ENCODE results near the gene TST. TPM values are rescaled to one million over a fixed set of nuclear protein-coding genes. Genes with fewer than 3 reads are reported as not detected.

TST gene
- total and polyA plus RNA-seq, 2 of the 8 experiments (the other 6 are each of a cell fraction or from before 2014, with no cell fraction given) = 22.6 to 61.6 TPM

GRCh38 chr22:37065961-37066360 is 46.7 kb upstream of the TST start:
- peaks cover 3 to 29% (median 16%) of the 10 kb centered on the region in 4 experiments for H3K4me1 ChIP-seq (replicated peaks in 1 of 4; ENCODE audit: control insufficient read depth in 3 of 4, insufficient read depth in 4 of 4, low read length in 3 of 4)
- H3K79me2 ChIP-seq (ENCODE audit: control insufficient read depth in 1 of 2, insufficient read depth in 2 of 2, low read length in 2 of 2) = no peaks in the 10 kb centered on the region
- H3K79me1 ChIP-seq (ENCODE audit: low read depth, low read length) = no peaks in the 10 kb centered on the region
- no peak overlapping the region for H2BK15ac ChIP-seq (ENCODE audit: low read length)
- POLR2A ChIA-PET (ENCODE audit: partially characterized antibody) = interaction anchor here (0.6 to 1.6 kb wide), 3 partner anchors 11 to 53 kb away, joined by 3 to 4 read pairs (median 3); no protein-coding TSS in a partner anchor
- H3K56ac ChIP-seq (replicated peaks; ENCODE audit: insufficient read length, low read depth, low read length) = no peak overlapping the region
- no peak overlapping the region for H3K4me3 ChIP-seq (ENCODE audit: extremely low read depth in 1 of 4, insufficient read depth in 2 of 4, low read depth in 3 of 4, low read length in 4 of 4)
- 79% methylated on average over 6 of the region's 9 CpGs; no CpG with 5 or more reads in 1 of the 2 experiments for WGBS, 2 experiments (ENCODE audit: extremely low coverage in 1 of 2, insufficient coverage in 1 of 2, insufficient read length in 1 of 2, insufficient replicate concordance in 2 of 2, low coverage in 1 of 2, low lambda C conversion rate in 2 of 2, missing lambda C conversion rate in 1 of 2)
- H3K27ac ChIP-seq (ENCODE audit: low read depth, low read length) = no peak overlapping the region
- no peak overlapping the region for H3K18ac ChIP-seq (ENCODE audit: extremely low read depth, low read length)
- H2AFZ ChIP-seq (ENCODE audit: low read length) = no peak overlapping the region
- H3K9ac ChIP-seq (replicated peaks in 1 of 4; ENCODE audit: extremely low read depth in 1 of 4, low read depth in 3 of 4, low read length in 3 of 4) = no peak overlapping the region
- H3K4me2 ChIP-seq (ENCODE audit: insufficient read depth in 1 of 2, low read depth in 2 of 2, low read length in 2 of 2) = no peak overlapping the region
- no peak overlapping the region for H3K4ac ChIP-seq (replicated peaks; ENCODE audit: insufficient read length, low read depth, low read length)
- H3K36me3 ChIP-seq (ENCODE audit: control insufficient read depth in 2 of 4, insufficient read depth in 4 of 4, low read length in 3 of 4) = peaks cover 0 to 2% (median 0%) of the 10 kb centered on the region in 4 experiments; a peak in 2 of 8 replicates
- TF ChIP-seq TEAD4 (IDR thresholded peaks at IDR 0.05; ENCODE audit: low read depth, low read length) = no peak
- TF ChIP-seq BCL11A (IDR thresholded peaks at IDR 0.05; ENCODE audit: low read depth in 2 of 2, low read length in 2 of 2) = no peak
- TF ChIP-seq POU5F1 (IDR thresholded peaks at IDR 0.05; ENCODE audit: low read depth, low read length) = no peak
- no peak overlapping the region for H2BK12ac ChIP-seq (ENCODE audit: low read depth, low read length)
- DNase-seq (ENCODE audit: low read depth in 1 of 2, low spot score in 2 of 2) (no peak), FAIRE-seq (no peak)
- no peak overlapping the region for H2AK5ac ChIP-seq (ENCODE audit: low read depth, low read length)
- H3K9me3 ChIP-seq (ENCODE audit: insufficient read depth in 2 of 2, low read depth in 1 of 2, low read length in 1 of 2) = no peaks in the 10 kb centered on the region
- no peak overlapping the region for H4K91ac ChIP-seq (replicated peaks; ENCODE audit: insufficient read length, low read length)
- H2BK5ac ChIP-seq (ENCODE audit: low read depth, low read length) = no peak overlapping the region
- H4K8ac ChIP-seq (ENCODE audit: extremely low read depth, insufficient read depth, low read length) = peak overlapping the region; percentile 31; the same call in 1 of the 2 replicates
- H3K23ac ChIP-seq (ENCODE audit: insufficient read length) = no peak overlapping the region
- no peak overlapping the region for H2BK20ac ChIP-seq (ENCODE audit: low read length)
- H2BK120ac ChIP-seq (replicated peaks; ENCODE audit: low read depth, low read length) = no peak overlapping the region
- CTCF ChIA-PET (ENCODE audit: partially characterized antibody) = interaction anchor here (0.9 to 1.0 kb wide), 2 partner anchors 44 to 135 kb away, joined by 3 read pairs; no protein-coding TSS in a partner anchor
- peaks cover 0 to 6% of the 10 kb centered on the region in 2 experiments for H4K20me1 ChIP-seq (replicated peaks in 1 of 2; ENCODE audit: control insufficient read depth in 1 of 2, insufficient read depth in 2 of 2, low read length in 2 of 2)
- no peak overlapping the region for H3K14ac ChIP-seq (ENCODE audit: insufficient read length)
- no peak overlapping the region for H4K5ac ChIP-seq (ENCODE audit: insufficient read length, low read depth, low read length)
- peaks cover 11 to 53% (median 46%) of the 10 kb centered on the region in 4 experiments for H3K27me3 ChIP-seq (replicated peaks in 1 of 4; ENCODE audit: control insufficient read depth in 3 of 4, extremely low read depth in 1 of 4, insufficient read depth in 3 of 4, low read length in 3 of 4)
- peaks cover 3% of the 10 kb centered on the region; the same call in 1 of the 2 replicates for H3K23me2 ChIP-seq (ENCODE audit: low read depth, low read length)

All from H1 (cell line).